Measurements from ENCODE around the gene ZNF512. TPM values are rescaled to one million over a fixed set of nuclear protein-coding genes. Genes with fewer than 3 reads are reported as not detected.
A peak's percentile ranks its signal among the peaks of the same experiment; 100 is the strongest.

ZNF512 gene
- total and polyA plus RNA-seq, 9 of the 15 experiments (the other 6 are each of a cell fraction or from before 2014, with no cell fraction given): 24.7 to 101 (median 65.9) TPM

GRCh38 chr2:27566628-27567027, 16.2 kb upstream of the ZNF512 start (continued):
- no peak for TF ChIP-seq ZNF217 (CRISPR knock-in tag; IDR thresholded peaks at IDR 0.05)

DNA sequence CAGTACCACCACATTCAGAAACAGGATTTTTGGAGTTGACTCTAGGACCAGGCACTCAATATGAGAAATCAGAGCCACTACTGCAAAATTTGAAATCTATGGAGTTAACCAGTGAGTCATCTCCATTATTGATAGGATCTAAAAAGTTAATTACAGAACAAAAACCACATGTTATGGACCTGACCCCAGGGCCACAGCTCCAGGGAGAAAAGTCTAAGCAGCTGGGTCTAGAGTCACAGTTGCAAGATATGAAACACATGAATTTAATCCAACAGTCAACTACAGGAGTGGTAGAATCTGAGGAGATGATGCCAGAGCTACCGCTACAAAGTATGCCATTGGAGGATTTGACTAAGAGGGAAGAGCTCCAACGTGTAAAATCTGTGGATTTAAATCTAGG, 13.4 kb upstream of the ZNF512 start:
- H3K27ac ChIP-seq (ENCODE audit: extremely low read depth, low read depth, low read length): no peak overlapping the region
- H3K4me3 ChIP-seq: no peak overlapping the region
- no peaks in the 10 kb centered on the region for H3K36me3 ChIP-seq (ENCODE audit: control insufficient read depth, insufficient read depth, low read length)
- H3K9me1 ChIP-seq (ENCODE audit: control insufficient read depth, insufficient read depth, low read length): no peaks in the 10 kb centered on the region
- ATAC-seq: no peak
- H3K27me3 ChIP-seq (ENCODE audit: control insufficient read depth in 2 of 2, insufficient read depth in 2 of 2, low read length in 2 of 2): peaks cover 0 to 20% of the 10 kb centered on the region in 2 experiments; a peak in 3 of 5 replicates
- H4K20me1 ChIP-seq (replicated peaks; ENCODE audit: control insufficient read depth, insufficient read depth, low read length): no peaks in the 10 kb centered on the region
- 8% methylated on average over 2 of the region's 2 CpGs for WGBS (ENCODE audit: insufficient coverage, low coverage, missing lambda C conversion rate)
- no peaks in the 10 kb centered on the region for H3K9me3 ChIP-seq (replicated peaks; ENCODE audit: control insufficient read depth, insufficient read depth, low read depth, low read length)
- intact Hi-C loops (cut with micrococcal nuclease) (no loop called here), in situ Hi-C loops (cut with MboI) (no loop called here)
- CTCF ChIA-PET (ENCODE audit: low intra/inter-chr PET ratio): no interaction called here
- DNase-seq (ENCODE audit: extremely low read depth in 1 of 4, low spot score in 3 of 4): no peak
- no peak overlapping the region for H3K9ac ChIP-seq (ENCODE audit: insufficient read depth in 1 of 2, low read depth in 2 of 2, low read length in 2 of 2)
- no peak overlapping the region for H2AFZ ChIP-seq (ENCODE audit: low read depth, low read length)
- FAIRE-seq: no peak
- H3K79me2 ChIP-seq (ENCODE audit: control insufficient read depth, insufficient read depth, low read length): no peaks in the 10 kb centered on the region
- no peak overlapping the region for H3K4me2 ChIP-seq (ENCODE audit: insufficient read depth, low read length)
- BruUV-seq (replicated peaks): no TSS peak
- no peaks in the 10 kb centered on the region for H3K4me1 ChIP-seq (replicated peaks in 1 of 2; ENCODE audit: control insufficient read depth in 2 of 2, insufficient read depth in 2 of 2, low read length in 2 of 2)
- POLR2A ChIA-PET: interaction anchor here (2.4 kb wide), 1 partner anchor 10 kb away, joined by 9 read pairs; no protein-coding TSS in a partner anchor
- TF ChIP-seq FOSL1 (tag; conservative IDR thresholded peaks at IDR 0.05) (peak; percentile 57), LARP7 (IDR thresholded peaks at IDR 0.05) (no peak)

- H3K9me3 ChIP-seq (replicated peaks; ENCODE audit: control insufficient read depth, insufficient read depth, low read depth, low read length): no peaks in the 10 kb centered on the region
- H2AFZ ChIP-seq (ENCODE audit: low read depth, low read length): no peak overlapping the region
- H3K4me3 ChIP-seq: no peak overlapping the region
- no TSS peak for BruUV-seq (replicated peaks)
- no peaks in the 10 kb centered on the region for H3K79me2 ChIP-seq (ENCODE audit: control insufficient read depth, insufficient read depth, low read length)
- DNase-seq (ENCODE audit: extremely low read depth in 1 of 4, low spot score in 3 of 4): no peak
- H3K27ac ChIP-seq (ENCODE audit: extremely low read depth, low read depth, low read length): no peak overlapping the region
- ChIA-PET CTCF (ENCODE audit: low intra/inter-chr PET ratio) (no interaction called here), POLR2A (interaction anchor here (0.8 to 0.9 kb wide), 2 partner anchors 8 to 28 kb away, joined by 4 read pairs; no protein-coding TSS in a partner anchor)
- peaks cover 0 to 15% of the 10 kb centered on the region in 2 experiments; a peak in 3 of 5 replicates for H3K27me3 ChIP-seq (ENCODE audit: control insufficient read depth in 2 of 2, insufficient read depth in 2 of 2, low read length in 2 of 2)
- H3K4me2 ChIP-seq (ENCODE audit: insufficient read depth, low read length): no peak overlapping the region
- H4K20me1 ChIP-seq (replicated peaks; ENCODE audit: control insufficient read depth, insufficient read depth, low read length): no peaks in the 10 kb centered on the region
- no peaks in the 10 kb centered on the region for H3K4me1 ChIP-seq (replicated peaks in 1 of 2; ENCODE audit: control insufficient read depth in 2 of 2, insufficient read depth in 2 of 2, low read length in 2 of 2)
- no peaks in the 10 kb centered on the region for H3K9me1 ChIP-seq (ENCODE audit: control insufficient read depth, insufficient read depth, low read length)
- intact Hi-C loops (cut with micrococcal nuclease) (no loop called here), in situ Hi-C loops (cut with MboI) (no loop called here)
- TF ChIP-seq TGIF2 (CRISPR knock-in tag; IDR thresholded peaks at IDR 0.05) (no peak), KDM1A (IDR thresholded peaks at IDR 0.05) (peak; percentile 69 to 78)
- no peak overlapping the region for H3K9ac ChIP-seq (ENCODE audit: insufficient read depth in 1 of 2, low read depth in 2 of 2, low read length in 2 of 2)
- H3K36me3 ChIP-seq (ENCODE audit: control insufficient read depth, insufficient read depth, low read length): no peaks in the 10 kb centered on the region
- no peak for FAIRE-seq
- no peak for ATAC-seq
- 2% methylated on average over 3 of the region's 3 CpGs for WGBS (ENCODE audit: insufficient coverage, low coverage, missing lambda C conversion rate)
Observed at GRCh38 chr2:27571197-27571596, 11.6 kb upstream of the ZNF512 start.

All from K562 (cell line).